Thoracic aorta (tissue), 2 donors: ENCODE measurements around the gene RSF1. TPM values are rescaled to one million over a fixed set of nuclear protein-coding genes. Genes with fewer than 3 reads are reported as not detected.

ENCODE experiments used
- ATAC-seq: fragments of 150-250 bp; one replicate; pipeline ENCODE4 v1.8.0; 2017; ENCODE audit warnings: low read depth; ENCODE audit not compliant: insufficient number of reproducible peaks, low FRiP score
- DNase-seq: peaks from one replicate; pipeline ENCODE4 v3.0.0-alpha.2; 2020; ENCODE audit warnings: low spot score
- H3K27ac ChIP-seq, 2 donors: fragments of 200-600 bp; sonication (generic); 1 replicate in 1 of 2; 2 replicates in 1 of 2; pipeline ENCODE4 v1.5.1; 2016; ENCODE audit warnings: mild to moderate bottlenecking in 2 of 2, moderate library complexity in 2 of 2
- H3K27me3 ChIP-seq: fragments of 200-600 bp; sonication (generic); replicated peaks from 2 replicates; pipeline ENCODE4 v1.6.0; 2016; ENCODE audit warnings: mild to moderate bottlenecking; ENCODE audit not compliant: insufficient read depth
- H3K36me3 ChIP-seq: fragments of 200-600 bp; sonication (generic); one replicate; pipeline ENCODE4 v1.5.1; 2016
- H3K4me1 ChIP-seq, 2 donors: fragments of 200-600 bp; sonication (generic); 1 replicate in 1 of 2; 2 replicates in 1 of 2; pipeline versions ENCODE4 v1.5.1 to v1.6.0; 2016; ENCODE audit warnings: low read depth in 2 of 2, mild to moderate bottlenecking in 1 of 2; ENCODE audit not compliant: control insufficient read depth in 1 of 2
- H3K4me3 ChIP-seq: fragments of 200-600 bp; sonication (generic); 2 replicates; pipeline ENCODE4 v1.5.1; 2016; ENCODE audit warnings: mild to moderate bottlenecking
- H3K9me3 ChIP-seq: fragments of 200-600 bp; sonication (generic); 2 replicates; pipeline ENCODE4 v1.5.1; 2016
- CTCF ChIP-seq: fragments of 200-600 bp; sonication (generic); IDR thresholded peaks from one replicate; pipeline ENCODE4 v1.5.1; 2019; ENCODE audit warnings: antibody characterized with exemption
- total RNA-seq, 2 donors: library from RNA; depleted of rRNA; stranded (reverse); fragments of >200 nt; gene quantifications; one replicate each; pipeline versions ENCODE4 v1.1.0 to v1.2.3, GENCODE V29; 2016

The RSF1 gene
- total RNA-seq, 2 donors from 2014 or later, result 86.6 to 107 TPM

GRCh38 chr11:77752516-77752915 lies 68.0 kb downstream of the RSF1 start:
- DNase-seq (no peak), ATAC-seq (no peak)
- Histone ChIP-seq H3K4me3 (no peak overlapping the region), H3K36me3 (no peaks in the 10 kb centered on the region), H3K9me3 (no peaks in the 10 kb centered on the region), H3K27me3 (no peaks in the 10 kb centered on the region), H3K27ac (no peak overlapping the region), H3K4me1 (peaks cover 3 to 23% of the 10 kb centered on the region in 2 donors)
- no peak for TF ChIP-seq CTCF

- no peak for TF ChIP-seq CTCF
- Histone ChIP-seq H3K9me3 (no peaks in the 10 kb centered on the region), H3K36me3 (no peaks in the 10 kb centered on the region), H3K4me3 (no peak overlapping the region), H3K27ac (no peak overlapping the region), H3K4me1 (peaks cover 0 to 24% of the 10 kb centered on the region in 2 donors), H3K27me3 (no peaks in the 10 kb centered on the region)
- ATAC-seq, result no peak
- DNase-seq, result no peak
These were observed 69.9 kb downstream of the RSF1 start for GRCh38 chr11:77750394-77751156.

GRCh38 chr11:77749232-77749631 lies 71.3 kb downstream of the RSF1 start:
- ATAC-seq, result no peak
- H3K36me3 ChIP-seq, result no peaks in the 10 kb centered on the region
- no peaks in the 10 kb centered on the region for H3K9me3 ChIP-seq
- no peak overlapping the region for H3K4me3 ChIP-seq
- no peaks in the 10 kb centered on the region for H3K27me3 ChIP-seq
- no peak for DNase-seq
- peaks cover 0 to 21% of the 10 kb centered on the region in 2 donors for H3K4me1 ChIP-seq
- no peak overlapping the region for H3K27ac ChIP-seq
- no peak for TF ChIP-seq CTCF

GRCh38 chr11:77748266-77748665 lies 72.3 kb downstream of the RSF1 start:
- Histone ChIP-seq H3K36me3 (no peaks in the 10 kb centered on the region), H3K4me3 (no peak overlapping the region), H3K27ac (no peak overlapping the region), H3K9me3 (no peaks in the 10 kb centered on the region), H3K27me3 (no peaks in the 10 kb centered on the region), H3K4me1 (peaks cover 0 to 21% of the 10 kb centered on the region in 2 donors)
- TF ChIP-seq CTCF, result no peak
- ATAC-seq (no peak), DNase-seq (no peak)

GRCh38 chr11:77747381-77747969 lies 73.0 kb downstream of the RSF1 start:
- Histone ChIP-seq H3K27ac (no peak overlapping the region), H3K9me3 (no peaks in the 10 kb centered on the region), H3K27me3 (no peaks in the 10 kb centered on the region), H3K36me3 (no peaks in the 10 kb centered on the region), H3K4me3 (no peak overlapping the region), H3K4me1 (peaks cover 0 to 16% of the 10 kb centered on the region in 2 donors)
- no peak for ATAC-seq
- DNase-seq, result no peak
- TF ChIP-seq CTCF, result no peak
